OCI-LY7 (cell line): ENCODE results near the gene TWNK. TPM values are rescaled to one million over a fixed set of nuclear protein-coding genes. Genes with fewer than 3 reads are reported as not detected.

Experiments
- BruUV-seq: library from RNA; stranded (reverse); fragments of 400-500 nt; replicated peaks from 2 replicates; lab custom pipeline; 2021; lab: Mats Ljungman, UMichigan
- CTCF ChIA-PET: fragments of 300-600 bp; sonication (Branson Sonifier 250); formaldehyde crosslinking; loops from one replicate; lab custom pipeline; 2022; ENCODE audit warnings: antibody characterized with exemption; ENCODE audit not compliant: unreplicated experiment; lab: Charles Lee
- POLR2A ChIA-PET: fragments of 300-600 bp; sonication (Branson Sonifier 250); formaldehyde crosslinking; loops from one replicate; lab custom pipeline; 2022; ENCODE audit warnings: antibody characterized with exemption; lab: Charles Lee
- DNase-seq: peaks from one replicate; pipeline ENCODE4 v3.0.0-alpha.2; 2015; ENCODE audit warnings: low spot score
- H2AFZ ChIP-seq: fragments of 200-600 bp; sonication (generic), shearing (Covaris generic); 2 replicates; pipeline ENCODE4 v1.6.1; 2014; ENCODE audit warnings: mild to moderate bottlenecking, antibody characterized with exemption, low read length, moderate library complexity
- H3K27ac ChIP-seq: fragments of 200-600 bp; sonication (generic); 2 replicates; pipeline ENCODE4 v1.5.1; 2014; ENCODE audit warnings: mixed run types, low read depth, mild to moderate bottlenecking, moderate library complexity, low read length, inconsistent platforms; ENCODE audit not compliant: poor library complexity, severe bottlenecking
- H3K36me3 ChIP-seq: fragments of 200-600 bp; sonication (generic); 2 replicates; pipeline ENCODE4 v1.6.1; 2014; ENCODE audit warnings: mild to moderate bottlenecking, antibody characterized with exemption, low read length, moderate library complexity, mixed read lengths; ENCODE audit not compliant: insufficient read depth
- H3K4me1 ChIP-seq: fragments of 200-600 bp; sonication (generic); 2 replicates; pipeline ENCODE4 v1.5.1; 2014; ENCODE audit warnings: mild to moderate bottlenecking, low read length; ENCODE audit not compliant: insufficient read depth, poor library complexity, severe bottlenecking
- H3K4me2 ChIP-seq: fragments of 200-600 bp; sonication (generic); 2 replicates; pipeline ENCODE4 v1.6.1; 2014; ENCODE audit warnings: mild to moderate bottlenecking, low read length
- H3K4me3 ChIP-seq: fragments of 200-600 bp; sonication (generic); 2 replicates; pipeline ENCODE4 v1.5.1; 2014; ENCODE audit warnings: mild to moderate bottlenecking, low read depth, low read length; ENCODE audit not compliant: poor library complexity, severe bottlenecking
- H3K79me2 ChIP-seq: fragments of 200-600 bp; sonication (generic); 2 replicates; pipeline ENCODE4 v1.6.1; 2016; ENCODE audit warnings: low read depth, mild to moderate bottlenecking, low read length, moderate library complexity, mixed read lengths; ENCODE audit not compliant: insufficient read depth
- H3K9me2 ChIP-seq: fragments of 200-600 bp; sonication (generic); 2 replicates; pipeline ENCODE4 v1.6.1; 2016; ENCODE audit warnings: mild to moderate bottlenecking, low read length, mixed read lengths; ENCODE audit not compliant: insufficient read depth
- H3K9me3 ChIP-seq: fragments of 200-600 bp; sonication (generic); 2 replicates; pipeline ENCODE4 v1.6.1; 2014; ENCODE audit warnings: mild to moderate bottlenecking, mixed run types, low read length, mixed read lengths
- H4K20me1 ChIP-seq: fragments of 200-600 bp; sonication (generic); 2 replicates; pipeline ENCODE4 v1.6.1; 2014; ENCODE audit warnings: mild to moderate bottlenecking, antibody characterized with exemption, low read length, moderate library complexity, mixed read lengths; ENCODE audit not compliant: insufficient read depth
- EZH2phosphoT487 ChIP-seq: fragments of 200-600 bp; sonication (generic); IDR thresholded peaks from 2 replicates; pipeline ENCODE4 v1.6.1; 2018; ENCODE audit warnings: low read depth, borderline replicate concordance, mild to moderate bottlenecking, mixed run types, antibody characterized with exemption, low read length, moderate library complexity, mixed read lengths
- intact Hi-C: fragments of 100-400 bp; cut with micrococcal nuclease; formaldehyde crosslinking; loops from one replicate; pipeline ENCODE4 v1.10.0; 2022; ENCODE audit not compliant: unreplicated experiment
- total RNA-seq, 2 experiments: library from RNA; depleted of rRNA in 1 of 2; stranded (reverse); fragments of >200 nt in 1 of 2; shearing (Covaris generic) in 1 of 2; gene quantifications; 2 replicates each; pipeline ENCODE4 v1.2.3, GENCODE V29; 2014 to 2022
- TF ChIP-seq, protein P1 (sequence below): fragments of 200-600 bp; sonication (generic); conservative IDR thresholded peaks from 2 replicates; pipeline ENCODE4 v1.5.1; 2014; ENCODE audit warnings: mild to moderate bottlenecking, antibody characterized with exemption, low read length, moderate library complexity, mixed read lengths

TWNK gene
- total RNA-seq, 2 experiments from 2014 or later: 15.8 to 21.7 TPM

DNA sequence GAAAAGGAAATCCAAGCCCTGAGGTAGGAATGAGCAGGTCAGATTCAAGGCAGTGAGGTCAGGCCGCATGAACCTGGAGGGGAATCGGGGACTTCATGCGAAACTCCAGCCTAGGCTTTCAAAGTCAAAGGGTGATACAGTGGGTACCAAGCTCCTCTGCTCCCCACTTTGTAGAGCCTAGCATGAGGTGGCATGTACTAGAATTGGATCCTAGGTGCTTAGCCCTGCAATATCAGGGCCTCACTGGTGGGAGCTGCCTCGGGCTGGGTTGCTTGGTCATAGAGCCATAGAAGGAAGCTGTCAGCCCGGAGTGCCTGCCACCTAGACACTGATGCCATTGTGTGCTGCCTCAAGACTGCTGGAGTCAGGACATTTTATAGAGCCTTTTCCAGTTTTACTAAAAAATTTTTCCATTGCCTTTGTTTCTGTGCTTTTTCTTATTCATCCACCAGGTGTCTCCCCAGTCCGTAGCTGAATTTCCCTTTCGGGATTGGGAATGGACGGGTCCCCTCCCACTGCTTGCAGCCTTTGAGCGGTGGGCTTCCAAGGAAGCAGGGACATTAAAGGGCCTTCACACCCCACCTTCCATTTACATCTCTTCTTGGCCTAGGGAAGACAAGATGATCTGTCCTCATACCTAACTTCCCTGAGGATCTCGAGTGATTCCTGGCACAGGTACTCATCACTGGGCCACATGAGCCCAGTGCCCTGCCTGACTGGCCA lies 6.8 kb downstream of the TWNK start:
- TF ChIP-seq, protein P1, sequence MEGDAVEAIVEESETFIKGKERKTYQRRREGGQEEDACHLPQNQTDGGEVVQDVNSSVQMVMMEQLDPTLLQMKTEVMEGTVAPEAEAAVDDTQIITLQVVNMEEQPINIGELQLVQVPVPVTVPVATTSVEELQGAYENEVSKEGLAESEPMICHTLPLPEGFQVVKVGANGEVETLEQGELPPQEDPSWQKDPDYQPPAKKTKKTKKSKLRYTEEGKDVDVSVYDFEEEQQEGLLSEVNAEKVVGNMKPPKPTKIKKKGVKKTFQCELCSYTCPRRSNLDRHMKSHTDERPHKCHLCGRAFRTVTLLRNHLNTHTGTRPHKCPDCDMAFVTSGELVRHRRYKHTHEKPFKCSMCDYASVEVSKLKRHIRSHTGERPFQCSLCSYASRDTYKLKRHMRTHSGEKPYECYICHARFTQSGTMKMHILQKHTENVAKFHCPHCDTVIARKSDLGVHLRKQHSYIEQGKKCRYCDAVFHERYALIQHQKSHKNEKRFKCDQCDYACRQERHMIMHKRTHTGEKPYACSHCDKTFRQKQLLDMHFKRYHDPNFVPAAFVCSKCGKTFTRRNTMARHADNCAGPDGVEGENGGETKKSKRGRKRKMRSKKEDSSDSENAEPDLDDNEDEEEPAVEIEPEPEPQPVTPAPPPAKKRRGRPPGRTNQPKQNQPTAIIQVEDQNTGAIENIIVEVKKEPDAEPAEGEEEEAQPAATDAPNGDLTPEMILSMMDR: peak; percentile 60
- no peak for TF ChIP-seq EZH2phosphoT487
- Histone ChIP-seq H3K9me2 (no peaks in the 10 kb centered on the region), H3K79me2 (peaks cover 13% of the 10 kb centered on the region), H3K27ac (no peak overlapping the region), H3K36me3 (peaks cover 60% of the 10 kb centered on the region), H3K4me1 (peaks cover 35% of the 10 kb centered on the region), H2AFZ (no peak overlapping the region), H3K9me3 (no peaks in the 10 kb centered on the region), H3K4me3 (no peak overlapping the region), H3K4me2 (no peak overlapping the region), H4K20me1 (no peaks in the 10 kb centered on the region)
- intact Hi-C loops: no loop called here
- no peak for DNase-seq
- CTCF ChIA-PET: no interaction called here
- BruUV-seq: TSS peak; percentile 87
- POLR2A ChIA-PET: no interaction called here

DNA sequence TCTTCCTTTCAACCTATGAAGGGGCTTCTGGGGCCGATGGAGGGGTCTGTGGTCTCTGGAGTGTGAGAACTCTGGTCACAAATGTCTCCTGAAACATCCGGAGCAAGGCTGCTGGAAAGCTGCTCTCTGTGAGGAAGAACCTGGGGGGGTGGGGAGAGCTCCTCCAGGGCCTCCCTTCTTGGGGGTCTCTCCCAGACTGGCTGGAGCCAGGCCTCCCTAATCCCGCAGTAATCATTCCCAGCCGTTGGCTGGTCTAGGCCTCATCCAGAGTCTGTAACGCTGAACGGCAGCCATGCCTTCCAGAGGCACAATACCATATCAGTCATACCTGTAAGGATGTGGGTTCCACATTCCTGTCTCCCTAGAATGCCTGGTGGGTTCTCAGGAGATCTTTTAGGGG lies 7.8 kb downstream of the TWNK start:
- peaks cover 3% of the 10 kb centered on the region; the same call in 1 of the 2 replicates for H3K79me2 ChIP-seq
- intact Hi-C loops: no loop called here
- no peak overlapping the region for H3K4me3 ChIP-seq
- POLR2A ChIA-PET: no interaction called here
- TF ChIP-seq, protein P1: no peak
- no peak for TF ChIP-seq EZH2phosphoT487
- no peak overlapping the region for H3K27ac ChIP-seq
- no peak for DNase-seq
- no peak overlapping the region for H2AFZ ChIP-seq
- no peaks in the 10 kb centered on the region for H4K20me1 ChIP-seq
- H3K4me2 ChIP-seq: no peak overlapping the region
- peaks cover 25% of the 10 kb centered on the region for H3K4me1 ChIP-seq
- peaks cover 50% of the 10 kb centered on the region for H3K36me3 ChIP-seq
- no peaks in the 10 kb centered on the region for H3K9me3 ChIP-seq
- CTCF ChIA-PET: no interaction called here
- H3K9me2 ChIP-seq: no peaks in the 10 kb centered on the region
- no TSS peak for BruUV-seq
